Parathyroid adenoma (tissue), 2 donors: ENCODE results near the gene DEFB121.
"Not testable (repeated sequence)": the region's sequence is repeated elsewhere in the genome, so short reads cannot be mapped to it uniquely, and the experiment has no call there.

Experiments
- H2AFZ ChIP-seq: fragments of 300-600 bp; sonication (generic); one replicate; pipeline ENCODE4 v1.7.0; 2017; ENCODE audit warnings: antibody characterized with exemption, mild to moderate bottlenecking
- H3K27ac ChIP-seq: fragments of 300-600 bp; sonication (generic); one replicate; pipeline ENCODE4 v1.7.0; 2017
- H3K27me3 ChIP-seq: fragments of 300-600 bp; sonication (generic); one replicate; pipeline ENCODE4 v1.7.0; 2017; ENCODE audit warnings: low read length; ENCODE audit not compliant: control insufficient read depth, insufficient read depth
- H3K36me3 ChIP-seq: fragments of 300-600 bp; sonication (generic); one replicate; pipeline ENCODE4 v1.7.0; 2017; ENCODE audit warnings: low read length; ENCODE audit not compliant: control insufficient read depth, insufficient read depth
- H3K4me1 ChIP-seq: fragments of 300-600 bp; sonication (generic); one replicate; pipeline ENCODE4 v1.7.0; 2017; ENCODE audit warnings: control low read depth
- H3K4me2 ChIP-seq: fragments of 300-600 bp; sonication (generic); one replicate; pipeline ENCODE4 v1.7.0; 2017; ENCODE audit warnings: low read length
- H3K4me3 ChIP-seq: fragments of 300-600 bp; sonication (generic); one replicate; pipeline ENCODE4 v1.7.0; 2017; ENCODE audit warnings: low read depth, low read length
- H3K79me2 ChIP-seq: fragments of 300-600 bp; sonication (generic); one replicate; pipeline ENCODE4 v1.7.0; 2017; ENCODE audit warnings: control low read depth
- H3K9ac ChIP-seq: fragments of 300-600 bp; sonication (generic); one replicate; pipeline ENCODE4 v1.7.0; 2017; ENCODE audit warnings: mild to moderate bottlenecking
- H3K9me3 ChIP-seq: fragments of 300-600 bp; sonication (generic); one replicate; pipeline ENCODE4 v1.7.0; 2017; ENCODE audit warnings: low read length; ENCODE audit not compliant: control insufficient read depth
- CTCF ChIP-seq: fragments of 300-600 bp; sonication (generic); IDR thresholded peaks from one replicate; pipeline ENCODE4 v1.7.0; 2017; ENCODE audit warnings: antibody characterized with exemption, mild to moderate bottlenecking
- donor health status: primary hyperparathyroidism.

DEFB121 gene

GRCh38 chr20:31368301-31368700, 37.7 kb downstream of the DEFB121 start, which contains the start of gene DEFB118:
Gene DEFB118 (plus strand): TSS chr20:31368601. CDS start chr20:31368651, 50 bp downstream.
- no peak within 1 kb of the TSS for H2AFZ ChIP-seq
- H3K79me2 ChIP-seq, result no peaks in the 10 kb centered on the region
- no peak within 1 kb of the TSS for H3K4me3 ChIP-seq
- no peak within 1 kb of the TSS for H3K27ac ChIP-seq
- no peak for TF ChIP-seq CTCF
- H3K4me1 ChIP-seq, result no peaks in the 10 kb centered on the region
- no peaks in the 10 kb centered on the region for H3K27me3 ChIP-seq
- no peak within 1 kb of the TSS for H3K9ac ChIP-seq
- H3K9me3 ChIP-seq, result peaks cover 3% of the 10 kb centered on the region
- no peaks in the 10 kb centered on the region for H3K36me3 ChIP-seq
- no peak within 1 kb of the TSS for H3K4me2 ChIP-seq

GRCh38 chr20:31364272-31364671, 41.7 kb downstream of the DEFB121 start:
- not testable (repeated sequence) for H3K4me1 ChIP-seq, H2AFZ ChIP-seq, H3K9ac ChIP-seq, H3K27ac ChIP-seq, H3K4me2 ChIP-seq, H3K4me3 ChIP-seq, H3K36me3 ChIP-seq, H3K79me2 ChIP-seq, H3K27me3 ChIP-seq, H3K9me3 ChIP-seq

- no peak overlapping the region for H3K27ac ChIP-seq
- H3K4me2 ChIP-seq, result no peak overlapping the region
- H3K27me3 ChIP-seq, result no peaks in the 10 kb centered on the region
- no peaks in the 10 kb centered on the region for H3K36me3 ChIP-seq
- peaks cover 3% of the 10 kb centered on the region for H3K9me3 ChIP-seq
- no peak overlapping the region for H3K9ac ChIP-seq
- no peak overlapping the region for H2AFZ ChIP-seq
- no peaks in the 10 kb centered on the region for H3K4me1 ChIP-seq
- no peak overlapping the region for H3K4me3 ChIP-seq
- no peak for TF ChIP-seq CTCF
- H3K79me2 ChIP-seq, result no peaks in the 10 kb centered on the region
These were observed 42.7 kb downstream of the DEFB121 start for GRCh38 chr20:31363295-31363694.

- Histone ChIP-seq H3K27ac (no peak overlapping the region), H3K79me2 (no peaks in the 10 kb centered on the region), H3K27me3 (no peaks in the 10 kb centered on the region), H2AFZ (no peak overlapping the region), H3K9me3 (no peaks in the 10 kb centered on the region), H3K4me3 (no peak overlapping the region), H3K36me3 (no peaks in the 10 kb centered on the region), H3K4me2 (no peak overlapping the region), H3K4me1 (no peaks in the 10 kb centered on the region), H3K9ac (no peak overlapping the region)
- no peak for TF ChIP-seq CTCF
These were observed 50.0 kb downstream of the DEFB121 start for GRCh38 chr20:31355981-31356380.
